GM23338 (cell line): Measurements from ENCODE around the gene PTPN7.

ENCODE experiments used
- CREB1 ChIP-seq: fragments of 250-450 bp; sonication (Bioruptor Pico); IDR thresholded peaks from 2 replicates; pipeline ENCODE4 v1.5.0; 2020; ENCODE audit warnings: low read depth, mild to moderate bottlenecking, moderate library complexity
- CTCF ChIP-seq, 2 experiments: fragments of 200-600 bp in 1 of 2; sonication (generic) in 1 of 2; conservative IDR thresholded peaks; 2 replicates each; pipeline versions ENCODE4 v1.5.1 to v1.6.1; 2016 to 2017; ENCODE audit warnings: antibody characterized with exemption in 2 of 2, low read depth in 2 of 2, mild to moderate bottlenecking in 2 of 2, moderate library complexity in 1 of 2
- EZH2 ChIP-seq: fragments of 200-600 bp; sonication (generic); IDR thresholded peaks from one replicate; pipeline ENCODE4 v1.8.0; 2017; ENCODE audit warnings: antibody characterized with exemption, mild to moderate bottlenecking, low read depth; ENCODE audit not compliant: unreplicated experiment
- EZH2phosphoT487 ChIP-seq: fragments of 200-600 bp; sonication (generic); IDR thresholded peaks from one replicate; pipeline ENCODE4 v1.8.1; 2018; ENCODE audit warnings: antibody characterized with exemption; ENCODE audit not compliant: unreplicated experiment
- JUNB ChIP-seq: IDR thresholded peaks from one replicate; pipeline ENCODE4 v1.6.1; 2016; ENCODE audit warnings: antibody characterized with exemption; ENCODE audit not compliant: unreplicated experiment
- NANOG ChIP-seq: IDR thresholded peaks from 2 replicates; pipeline ENCODE4 v1.6.1; 2016; ENCODE audit warnings: antibody characterized with exemption, borderline replicate concordance
- POLR2AphosphoS5 ChIP-seq: IDR thresholded peaks from 2 replicates; pipeline ENCODE4 v1.6.1; 2016; ENCODE audit warnings: antibody characterized with exemption, low read depth
- ZNF331 ChIP-seq: fragments of 250-450 bp; sonication (Bioruptor Pico); IDR thresholded peaks from 2 replicates; pipeline ENCODE4 v1.5.0; 2020; ENCODE audit warnings: low read depth, mild to moderate bottlenecking, moderate library complexity
- ZNF462 ChIP-seq: fragments of 250-450 bp; sonication (Bioruptor Pico); IDR thresholded peaks from 2 replicates; pipeline ENCODE4 v1.5.0; 2020; ENCODE audit warnings: mild to moderate bottlenecking, moderate library complexity
- TF ChIP-seq, protein P1 (sequence below): IDR thresholded peaks from one replicate; pipeline ENCODE4 v1.6.1; 2018; ENCODE audit warnings: antibody characterized with exemption; ENCODE audit not compliant: unreplicated experiment
- TF ChIP-seq, protein P2 (sequence below): IDR thresholded peaks from 2 replicates; pipeline ENCODE4 v1.6.1; 2016; ENCODE audit warnings: antibody characterized with exemption

- no peak; a peak in 1 of 4 replicates for TF ChIP-seq CTCF (conservative IDR thresholded peaks at IDR 0.05; ENCODE audit: low read depth in 2 of 2)
- no peak for TF ChIP-seq ZNF331
- no peak for TF ChIP-seq EZH2phosphoT487
- no peak for TF ChIP-seq POLR2AphosphoS5
- TF ChIP-seq EZH2, result no peak
- TF ChIP-seq CREB1 (CRISPR knock-in tag), result no peak
- TF ChIP-seq, protein P1, sequence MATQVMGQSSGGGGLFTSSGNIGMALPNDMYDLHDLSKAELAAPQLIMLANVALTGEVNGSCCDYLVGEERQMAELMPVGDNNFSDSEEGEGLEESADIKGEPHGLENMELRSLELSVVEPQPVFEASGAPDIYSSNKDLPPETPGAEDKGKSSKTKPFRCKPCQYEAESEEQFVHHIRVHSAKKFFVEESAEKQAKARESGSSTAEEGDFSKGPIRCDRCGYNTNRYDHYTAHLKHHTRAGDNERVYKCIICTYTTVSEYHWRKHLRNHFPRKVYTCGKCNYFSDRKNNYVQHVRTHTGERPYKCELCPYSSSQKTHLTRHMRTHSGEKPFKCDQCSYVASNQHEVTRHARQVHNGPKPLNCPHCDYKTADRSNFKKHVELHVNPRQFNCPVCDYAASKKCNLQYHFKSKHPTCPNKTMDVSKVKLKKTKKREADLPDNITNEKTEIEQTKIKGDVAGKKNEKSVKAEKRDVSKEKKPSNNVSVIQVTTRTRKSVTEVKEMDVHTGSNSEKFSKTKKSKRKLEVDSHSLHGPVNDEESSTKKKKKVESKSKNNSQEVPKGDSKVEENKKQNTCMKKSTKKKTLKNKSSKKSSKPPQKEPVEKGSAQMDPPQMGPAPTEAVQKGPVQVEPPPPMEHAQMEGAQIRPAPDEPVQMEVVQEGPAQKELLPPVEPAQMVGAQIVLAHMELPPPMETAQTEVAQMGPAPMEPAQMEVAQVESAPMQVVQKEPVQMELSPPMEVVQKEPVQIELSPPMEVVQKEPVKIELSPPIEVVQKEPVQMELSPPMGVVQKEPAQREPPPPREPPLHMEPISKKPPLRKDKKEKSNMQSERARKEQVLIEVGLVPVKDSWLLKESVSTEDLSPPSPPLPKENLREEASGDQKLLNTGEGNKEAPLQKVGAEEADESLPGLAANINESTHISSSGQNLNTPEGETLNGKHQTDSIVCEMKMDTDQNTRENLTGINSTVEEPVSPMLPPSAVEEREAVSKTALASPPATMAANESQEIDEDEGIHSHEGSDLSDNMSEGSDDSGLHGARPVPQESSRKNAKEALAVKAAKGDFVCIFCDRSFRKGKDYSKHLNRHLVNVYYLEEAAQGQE, result no peak
- no peak for TF ChIP-seq NANOG
- no peak for TF ChIP-seq JUNB
- no peak for TF ChIP-seq ZNF462 (CRISPR knock-in tag)
- TF ChIP-seq, protein P2, sequence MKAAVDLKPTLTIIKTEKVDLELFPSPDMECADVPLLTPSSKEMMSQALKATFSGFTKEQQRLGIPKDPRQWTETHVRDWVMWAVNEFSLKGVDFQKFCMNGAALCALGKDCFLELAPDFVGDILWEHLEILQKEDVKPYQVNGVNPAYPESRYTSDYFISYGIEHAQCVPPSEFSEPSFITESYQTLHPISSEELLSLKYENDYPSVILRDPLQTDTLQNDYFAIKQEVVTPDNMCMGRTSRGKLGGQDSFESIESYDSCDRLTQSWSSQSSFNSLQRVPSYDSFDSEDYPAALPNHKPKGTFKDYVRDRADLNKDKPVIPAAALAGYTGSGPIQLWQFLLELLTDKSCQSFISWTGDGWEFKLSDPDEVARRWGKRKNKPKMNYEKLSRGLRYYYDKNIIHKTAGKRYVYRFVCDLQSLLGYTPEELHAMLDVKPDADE, result no peak
These were observed 33.4 kb upstream of the PTPN7 start, which contains the start of gene LGR6 for GRCh38 chr1:202193614-202194327.
